ENCODE measurements around the gene DERA. TPM values are rescaled to one million over a fixed set of nuclear protein-coding genes. Genes with fewer than 3 reads are reported as not detected.

DERA gene
- polyA plus RNA-seq, 3 donors = 43.6 to 49.1 (median 48.2) TPM

- DNase-seq = no peak
These were observed 152.6 kb downstream of the DERA start for GRCh38 chr12:16063726-16064125.

GRCh38 chr12:16070113-16070512 is 159.0 kb downstream of the DERA start:
- DNase-seq = peak; percentile 5

DNA sequence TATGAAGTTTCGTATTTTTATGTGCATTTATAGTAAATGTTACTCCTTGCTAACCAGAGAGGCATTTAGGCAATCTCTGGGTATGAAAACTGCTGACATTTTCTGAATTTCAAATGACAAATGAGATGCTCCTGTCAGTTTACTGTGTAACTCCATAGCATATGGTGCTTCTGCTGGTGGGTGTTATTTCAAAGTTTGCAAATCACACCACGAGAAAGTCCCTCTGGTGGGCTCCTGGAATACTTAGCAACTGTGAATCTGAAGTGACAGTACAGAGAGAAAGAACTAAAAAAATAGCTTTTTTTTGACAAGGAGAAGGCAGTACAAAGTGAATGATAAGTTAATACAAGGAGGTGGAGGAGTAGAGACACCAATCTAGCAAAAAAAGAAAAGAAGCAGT is 161.5 kb downstream of the DERA start:
- no peak for DNase-seq

GRCh38 chr12:16074894-16075293 is 163.8 kb downstream of the DERA start:
- DNase-seq = no peak

- DNase-seq = no peak
These were observed 164.8 kb downstream of the DERA start for GRCh38 chr12:16075887-16076286.

DNA sequence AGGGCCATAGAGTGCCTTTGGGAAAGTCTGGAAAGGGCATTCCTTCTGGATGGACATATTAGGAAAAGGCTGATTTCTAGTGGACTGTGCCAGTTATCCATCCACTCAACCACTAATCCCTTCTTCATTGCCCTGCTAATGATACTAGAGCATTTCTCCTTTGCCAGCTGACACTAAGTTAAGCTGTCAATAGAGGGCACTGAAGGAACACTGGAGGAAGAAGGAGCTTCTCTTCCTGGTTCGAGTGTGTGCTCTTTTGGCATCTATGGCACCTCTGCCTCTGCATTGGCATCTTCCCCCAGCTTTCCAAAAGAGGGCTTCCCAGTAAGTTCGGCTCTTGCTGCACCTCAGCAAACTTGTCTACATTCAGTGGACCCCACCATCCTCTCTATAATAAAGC is 165.4 kb downstream of the DERA start:
- no peak for DNase-seq

- DNase-seq = no peak
These were observed 165.9 kb downstream of the DERA start for GRCh38 chr12:16076970-16077522.

DNA sequence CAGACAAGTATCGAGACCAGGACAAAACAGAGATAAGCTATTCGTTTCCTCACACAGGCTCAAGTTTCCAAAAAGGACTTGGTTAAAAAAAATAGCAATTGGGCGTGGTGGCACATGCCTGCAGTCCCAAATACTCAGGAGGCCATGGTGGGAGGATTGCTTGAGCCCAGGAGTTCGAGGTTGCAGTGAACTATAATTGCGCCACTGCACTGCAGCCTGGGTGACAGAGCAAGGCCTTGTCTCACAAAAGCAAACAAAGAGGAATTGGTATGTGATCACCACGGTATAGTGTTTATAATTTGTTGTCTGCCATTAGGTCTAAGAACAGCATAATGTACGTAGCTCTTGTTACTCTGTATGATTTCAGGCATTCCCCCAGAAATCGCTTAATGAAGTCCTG is 175.3 kb downstream of the DERA start:
- DNase-seq = no peak

DNA sequence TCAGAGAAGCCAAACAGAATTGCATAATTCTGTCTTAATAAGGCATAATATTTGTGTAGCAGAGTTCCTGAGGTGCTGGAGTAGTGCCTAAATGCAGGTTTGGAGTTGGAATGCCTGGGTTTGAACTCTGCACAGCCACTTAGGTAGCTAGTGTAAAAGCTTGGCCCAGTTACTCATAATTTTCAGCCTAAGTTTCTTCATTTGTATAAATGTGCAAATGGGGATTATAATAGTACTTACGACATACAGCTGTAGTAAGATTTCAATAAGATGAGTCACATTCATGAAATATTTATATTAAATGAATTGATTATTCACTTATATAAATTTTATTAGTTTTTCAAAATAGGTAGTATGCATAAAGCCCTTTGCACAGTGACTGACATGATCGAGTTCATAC is 175.8 kb downstream of the DERA start:
- no peak for DNase-seq

Other genes with a start within 250 kb of the DERA start
- 10 to 100 TPM; 50.1 to 67.9 (median 65.5) TPM for gene EPS8, start 121.9 kb upstream of the DERA start, polyA plus RNA-seq (ENCODE audit: insufficient read length in 3 of 3)
- 100 to 1,000 TPM; 140 to 174 (median 149) TPM for gene STRAP, start 28.9 kb upstream of the DERA start, polyA plus RNA-seq (ENCODE audit: insufficient read length in 3 of 3)

Data from renal pelvis (tissue), 4 donors.